ENCODE data around the gene ZNF892. TPM values are rescaled to one million over a fixed set of nuclear protein-coding genes. Genes with fewer than 3 reads are reported as not detected.
A peak's percentile ranks its signal among the peaks of the same experiment; 100 is the strongest.

ZNF892 gene
- total and polyA plus RNA-seq, 11 donors: 1.2 to 4.9 (median 3.4) TPM

DNA sequence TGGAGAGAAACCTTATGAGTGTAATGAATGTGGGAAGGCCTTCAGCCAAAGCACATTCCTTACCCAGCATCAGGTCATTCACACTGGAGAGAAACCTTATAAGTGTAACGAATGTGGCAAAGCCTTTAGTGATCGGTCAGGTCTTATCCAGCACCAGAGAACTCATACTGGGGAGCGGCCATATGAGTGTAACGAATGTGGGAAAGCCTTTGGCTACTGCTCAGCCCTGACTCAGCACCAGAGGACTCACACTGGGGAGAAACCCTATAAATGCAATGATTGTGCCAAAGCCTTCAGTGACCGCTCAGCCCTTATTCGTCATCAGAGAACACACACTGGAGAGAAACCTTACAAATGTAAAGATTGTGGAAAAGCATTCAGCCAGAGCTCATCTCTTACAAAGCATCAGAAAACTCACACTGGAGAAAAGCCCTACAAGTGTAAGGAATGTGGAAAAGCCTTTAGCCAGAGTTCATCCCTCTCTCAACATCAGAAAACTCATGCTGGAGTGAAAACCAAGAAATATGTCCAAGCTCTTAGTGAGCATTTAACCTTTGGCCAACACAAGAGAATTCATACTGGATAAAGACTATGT lies 7.8 kb downstream of the ZNF892 start:
- intact Hi-C loops (cut with DNase I): no loop called here
- 98 to 99% (median 98%) methylated on average over 6 of the region's 6 CpGs for WGBS, 4 donors
- DNase-seq (no peak), ATAC-seq (no peak)
- Histone ChIP-seq H3K36me3 (peaks cover 5 to 99% (median 46%) of the 10 kb centered on the region in 9 donors), H3K4me3 (no peak overlapping the region), H3K27me3 (no peaks in the 10 kb centered on the region), H3K4me1 (no peaks in the 10 kb centered on the region), H3K27ac (no peak overlapping the region), H3K9me3 (peaks cover 12 to 100% (median 97%) of the 10 kb centered on the region in 12 donors)
- TF ChIP-seq POLR2A (IDR thresholded peaks at IDR 0.05): no peak
- TF ChIP-seq, protein P1, sequence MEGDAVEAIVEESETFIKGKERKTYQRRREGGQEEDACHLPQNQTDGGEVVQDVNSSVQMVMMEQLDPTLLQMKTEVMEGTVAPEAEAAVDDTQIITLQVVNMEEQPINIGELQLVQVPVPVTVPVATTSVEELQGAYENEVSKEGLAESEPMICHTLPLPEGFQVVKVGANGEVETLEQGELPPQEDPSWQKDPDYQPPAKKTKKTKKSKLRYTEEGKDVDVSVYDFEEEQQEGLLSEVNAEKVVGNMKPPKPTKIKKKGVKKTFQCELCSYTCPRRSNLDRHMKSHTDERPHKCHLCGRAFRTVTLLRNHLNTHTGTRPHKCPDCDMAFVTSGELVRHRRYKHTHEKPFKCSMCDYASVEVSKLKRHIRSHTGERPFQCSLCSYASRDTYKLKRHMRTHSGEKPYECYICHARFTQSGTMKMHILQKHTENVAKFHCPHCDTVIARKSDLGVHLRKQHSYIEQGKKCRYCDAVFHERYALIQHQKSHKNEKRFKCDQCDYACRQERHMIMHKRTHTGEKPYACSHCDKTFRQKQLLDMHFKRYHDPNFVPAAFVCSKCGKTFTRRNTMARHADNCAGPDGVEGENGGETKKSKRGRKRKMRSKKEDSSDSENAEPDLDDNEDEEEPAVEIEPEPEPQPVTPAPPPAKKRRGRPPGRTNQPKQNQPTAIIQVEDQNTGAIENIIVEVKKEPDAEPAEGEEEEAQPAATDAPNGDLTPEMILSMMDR (IDR thresholded peaks at IDR 0.05): no peak

DNA sequence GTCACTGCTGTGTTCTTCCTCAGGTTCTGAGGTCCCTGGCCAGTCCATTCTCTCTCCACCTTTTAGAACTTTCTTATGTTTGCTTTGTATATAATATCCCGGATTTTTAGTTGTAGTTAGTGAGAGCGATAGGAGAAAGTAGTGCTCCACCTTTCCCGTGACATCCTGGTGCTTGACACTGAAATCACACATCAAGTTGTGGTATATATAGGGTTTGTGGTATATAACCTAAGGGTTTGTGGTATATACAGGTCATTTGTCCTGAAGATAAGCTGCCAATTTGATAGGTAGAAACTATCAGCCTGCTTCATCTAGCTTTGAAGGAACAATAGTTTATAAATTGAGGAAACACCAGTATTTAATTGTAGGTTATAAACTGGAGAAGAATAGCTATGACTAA lies 13.1 kb downstream of the ZNF892 start:
- no peak for ATAC-seq

DNA sequence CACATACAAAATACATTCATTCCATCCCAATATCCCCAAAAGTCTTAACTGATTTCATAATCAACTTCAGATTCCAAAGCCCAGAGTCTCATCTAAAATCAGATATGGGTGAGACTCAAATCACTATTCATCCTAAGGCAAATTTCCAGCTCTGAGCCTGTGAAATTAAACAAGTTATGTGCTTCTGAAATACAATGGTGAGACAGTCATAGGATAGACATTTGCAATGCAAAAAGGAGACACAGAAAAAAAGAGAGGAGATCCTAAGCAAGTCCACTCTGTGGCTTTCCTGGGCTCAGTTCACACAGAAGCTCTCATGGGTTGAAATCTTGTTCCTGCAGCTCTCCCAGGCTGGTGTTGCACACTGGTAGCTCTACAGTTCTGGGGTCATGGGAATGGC lies 18.3 kb downstream of the ZNF892 start:
- Histone ChIP-seq H3K4me3 (no peak overlapping the region), H3K27ac (no peak overlapping the region), H3K9me3 (peaks cover 0 to 92% (median 40%) of the 10 kb centered on the region in 12 donors), H3K4me1 (no peaks in the 10 kb centered on the region), H3K36me3 (peaks cover 0 to 15% (median 0%) of the 10 kb centered on the region in 9 donors), H3K27me3 (no peaks in the 10 kb centered on the region)
- TF ChIP-seq, protein P1 (IDR thresholded peaks at IDR 0.05): no peak
- no peak for TF ChIP-seq POLR2A (IDR thresholded peaks at IDR 0.05)
- intact Hi-C loops (cut with DNase I): no loop called here
- DNase-seq: no peak
- ATAC-seq: no peak

More for the DNA sequence above, 13.1 kb downstream of the ZNF892 start:
- Histone ChIP-seq H3K27me3 (no peaks in the 10 kb centered on the region), H3K4me3 (no peak overlapping the region), H3K36me3 (peaks cover 0 to 66% (median 2%) of the 10 kb centered on the region in 9 donors), H3K9me3 (peaks cover 6 to 100% (median 89%) of the 10 kb centered on the region in 12 donors), H3K27ac (no peak overlapping the region), H3K4me1 (no peaks in the 10 kb centered on the region)
- TF ChIP-seq, protein P1 (IDR thresholded peaks at IDR 0.05): no peak
- TF ChIP-seq POLR2A (IDR thresholded peaks at IDR 0.05): no peak
- WGBS, 4 donors: 96 to 100% (median 97%) methylated on average over 3 of the region's 3 CpGs
- no peak for DNase-seq
- intact Hi-C loops (cut with DNase I): no loop called here

DNA sequence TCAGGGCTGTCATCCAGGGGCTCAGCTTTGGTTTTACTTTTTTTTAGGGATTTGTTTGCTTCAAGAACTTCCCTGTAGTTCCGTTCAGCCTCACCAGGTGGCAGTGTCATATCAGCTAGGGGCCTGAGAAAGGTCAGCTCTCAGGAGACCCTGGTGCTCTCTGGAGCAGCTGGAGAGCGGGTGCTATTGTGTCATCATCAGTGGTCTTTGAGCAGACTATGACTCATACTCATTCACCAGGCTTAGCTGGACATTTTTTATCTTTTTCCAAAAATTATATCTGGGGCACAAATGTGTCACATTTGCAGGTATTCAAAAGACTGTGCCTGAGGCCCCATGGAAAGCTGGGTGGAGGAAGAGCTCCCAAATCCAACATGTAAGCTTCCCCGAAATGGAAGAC lies 24.4 kb downstream of the ZNF892 start:
- H3K27me3 ChIP-seq: no peaks in the 10 kb centered on the region
- H3K4me3 ChIP-seq: no peak overlapping the region
- no peak for TF ChIP-seq POLR2A (IDR thresholded peaks at IDR 0.05)
- TF ChIP-seq, protein P1 (IDR thresholded peaks at IDR 0.05): peak; percentile 33 to 64 (median 52)
- H3K36me3 ChIP-seq: no peaks in the 10 kb centered on the region
- no peaks in the 10 kb centered on the region for H3K4me1 ChIP-seq
- WGBS, 4 donors: 62 to 67% (median 63%) methylated on average over 3 of the region's 3 CpGs
- ATAC-seq: peak in 1 of 4 donors; percentile 44
- intact Hi-C loops (cut with DNase I): loop anchor here (1.0 to 10.0 kb wide), 6 partner anchors 81 to 86 kb away; no protein-coding TSS in a partner anchor
- H3K9me3 ChIP-seq: peaks cover 0 to 89% (median 7%) of the 10 kb centered on the region in 12 donors
- peak in 2 of 5 donors; percentile 40 for DNase-seq
- no peak overlapping the region for H3K27ac ChIP-seq

Data from heart left ventricle (tissue), 16 donors.